GM19193 (cell line): ENCODE data around the gene SLC6A11.

ENCODE experiments used
- POLR2A ChIP-seq: IDR thresholded peaks from 4 replicates; pipeline ENCODE4 v1.6.1; 2011; ENCODE audit not compliant: insufficient read depth, insufficient read length; ENCODE audit errors: extremely low read depth

The SLC6A11 gene

GRCh38 chr3:10816019-10816862, at the start of gene SLC6A11:
TSS of gene SLC6A11 (plus strand) at chr3:10816228. CDS start at chr3:10816266, 38 bp downstream.
- TF ChIP-seq POLR2A = no peak

- TF ChIP-seq POLR2A = no peak
Measured at GRCh38 chr3:10768708-10769394, 47.2 kb upstream of the SLC6A11 start.

- no peak for TF ChIP-seq POLR2A
Measured at GRCh38 chr3:10770547-10770946, 45.5 kb upstream of the SLC6A11 start.

GRCh38 chr3:10770981-10771380, 45.0 kb upstream of the SLC6A11 start:
- TF ChIP-seq POLR2A = no peak

GRCh38 chr3:10771486-10772270, 44.4 kb upstream of the SLC6A11 start:
- no peak for TF ChIP-seq POLR2A

GRCh38 chr3:10772271-10773161, 43.5 kb upstream of the SLC6A11 start:
- TF ChIP-seq POLR2A = no peak

- no peak for TF ChIP-seq POLR2A
Measured at GRCh38 chr3:10774129-10774670, 41.8 kb upstream of the SLC6A11 start.

GRCh38 chr3:10774825-10775224, 41.2 kb upstream of the SLC6A11 start:
- TF ChIP-seq POLR2A = no peak

GRCh38 chr3:10775259-10775658, 40.8 kb upstream of the SLC6A11 start:
- TF ChIP-seq POLR2A = no peak

- no peak for TF ChIP-seq POLR2A
Measured at GRCh38 chr3:10775828-10776227, 40.2 kb upstream of the SLC6A11 start.

- TF ChIP-seq POLR2A = no peak
Measured at GRCh38 chr3:10777627-10778026, 38.4 kb upstream of the SLC6A11 start.

- no peak for TF ChIP-seq POLR2A
Measured at GRCh38 chr3:10778492-10779292, 37.3 kb upstream of the SLC6A11 start.

- no peak for TF ChIP-seq POLR2A
Measured at GRCh38 chr3:10779293-10779805, 36.7 kb upstream of the SLC6A11 start.
